ENCODE data around the gene HOXC5.

The HOXC5 gene

GRCh38 chr12:54049108-54049507 is 16.3 kb downstream of the HOXC5 start:
- no peak for DNase-seq

GRCh38 chr12:54050482-54050810 is 17.6 kb downstream of the HOXC5 start:
- no peak for DNase-seq

GRCh38 chr12:54051026-54051842 is 18.4 kb downstream of the HOXC5 start:
- no peak for DNase-seq

GRCh38 chr12:54051874-54052437 is 19.1 kb downstream of the HOXC5 start:
- DNase-seq: no peak

GRCh38 chr12:54052438-54053002 is 19.7 kb downstream of the HOXC5 start:
- DNase-seq: no peak

- DNase-seq: no peak
These were observed 20.3 kb downstream of the HOXC5 start for GRCh38 chr12:54053003-54053750.

- DNase-seq: no peak
These were observed 21.2 kb downstream of the HOXC5 start, which contains the start of gene HOXC4 for GRCh38 chr12:54053751-54054741. Gene HOXC4, plus strand, starts transcription at chr12:54053835. Its CDS starts 88 bp downstream, at chr12:54053923.

GRCh38 chr12:54054742-54055194 is 21.9 kb downstream of the HOXC5 start:
- DNase-seq: no peak

- no peak for DNase-seq
These were observed 22.7 kb downstream of the HOXC5 start for GRCh38 chr12:54055552-54055951.

GRCh38 chr12:54056110-54056509 is 23.3 kb downstream of the HOXC5 start:
- DNase-seq: no peak

GRCh38 chr12:54058128-54058768 is 25.4 kb downstream of the HOXC5 start:
- no peak for DNase-seq

GRCh38 chr12:54059668-54060067 is 26.8 kb downstream of the HOXC5 start:
- DNase-seq: no peak

- no peak for DNase-seq
These were observed 27.5 kb downstream of the HOXC5 start for GRCh38 chr12:54060174-54060974.

GRCh38 chr12:54060975-54061778 is 28.3 kb downstream of the HOXC5 start:
- DNase-seq: no peak

- no peak for DNase-seq
These were observed 32.8 kb downstream of the HOXC5 start for GRCh38 chr12:54065677-54066076.

GRCh38 chr12:54066408-54066807 is 33.6 kb downstream of the HOXC5 start:
- DNase-seq: no peak

- DNase-seq: no peak
These were observed 35.7 kb downstream of the HOXC5 start for GRCh38 chr12:54068418-54069070.

GRCh38 chr12:54071942-54072341 is 39.1 kb downstream of the HOXC5 start:
- no peak for DNase-seq

- DNase-seq: no peak
These were observed 41.5 kb downstream of the HOXC5 start for GRCh38 chr12:54074308-54074707.
